Measurements from ENCODE around the gene HNRNPL.
"Not testable (repeated sequence)": the region's sequence is repeated elsewhere in the genome, so short reads cannot be mapped to it uniquely, and the experiment has no call there.

HNRNPL gene

DNA sequence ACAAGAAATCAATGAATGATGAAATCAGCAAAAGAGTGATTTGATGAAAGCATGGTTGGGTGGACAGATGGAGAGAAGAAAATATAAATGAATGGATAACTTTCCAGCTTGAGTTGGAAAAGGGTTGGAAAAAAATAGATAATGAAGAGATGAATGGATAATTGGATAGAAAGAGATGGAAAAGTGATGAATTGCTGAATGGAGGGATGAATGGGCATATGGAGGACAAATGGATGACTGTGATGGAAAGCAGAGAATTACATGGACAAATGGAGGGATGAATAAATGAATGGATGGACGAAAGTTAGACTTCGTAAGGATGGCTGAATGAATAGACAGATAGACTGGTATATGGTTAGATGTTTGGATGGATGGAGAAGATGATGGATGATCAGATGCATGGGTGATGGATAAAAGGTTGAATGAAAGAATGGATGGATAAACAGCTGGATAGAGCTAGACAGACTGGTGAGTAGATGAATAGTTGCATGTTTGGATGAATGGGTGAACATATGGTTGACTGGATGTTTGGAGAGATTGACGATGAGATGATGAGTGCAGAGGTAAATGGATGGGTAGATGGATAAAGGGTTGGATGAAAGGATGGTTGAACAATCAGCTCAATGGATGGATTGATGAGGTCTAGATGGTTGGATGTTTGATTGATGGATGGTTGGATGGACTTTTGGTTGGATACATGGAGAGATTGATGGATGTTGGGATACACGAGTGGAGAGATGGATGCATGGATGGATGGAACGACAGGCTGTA, 49.0 kb downstream of the HNRNPL start:
- POLR2A ChIA-PET: interaction anchor here (1.2 kb wide), 1 partner anchor 48 kb away, joined by 3 read pairs; no protein-coding TSS in a partner anchor
- DNase-seq (ENCODE audit: low read depth, low spot score): no peak
- CTCF ChIA-PET: interaction anchor here (1.0 kb wide), 1 partner anchor 398 kb away, joined by 3 read pairs; the partner anchor contains the start of gene FAM98C
- TF ChIP-seq CTCF (IDR thresholded peaks at IDR 0.05; ENCODE audit: insufficient read depth, low read length, missing control alignments): no peak
- H3K4me3 ChIP-seq (ENCODE audit: low read depth, low read length): no peak overlapping the region

- TF ChIP-seq CTCF (IDR thresholded peaks at IDR 0.05; ENCODE audit: insufficient read depth, low read length, missing control alignments): no peak
- H3K4me3 ChIP-seq (ENCODE audit: low read depth, low read length): no peak overlapping the region
- no peak for DNase-seq (ENCODE audit: low read depth, low spot score)
- ChIA-PET CTCF (interaction anchor here (0.8 kb wide), 1 partner anchor 30 kb away, joined by 3 read pairs; no protein-coding TSS in a partner anchor), POLR2A (no interaction called here)
These were observed 50.7 kb downstream of the HNRNPL start for GRCh38 chr19:38799104-38799503.

DNA sequence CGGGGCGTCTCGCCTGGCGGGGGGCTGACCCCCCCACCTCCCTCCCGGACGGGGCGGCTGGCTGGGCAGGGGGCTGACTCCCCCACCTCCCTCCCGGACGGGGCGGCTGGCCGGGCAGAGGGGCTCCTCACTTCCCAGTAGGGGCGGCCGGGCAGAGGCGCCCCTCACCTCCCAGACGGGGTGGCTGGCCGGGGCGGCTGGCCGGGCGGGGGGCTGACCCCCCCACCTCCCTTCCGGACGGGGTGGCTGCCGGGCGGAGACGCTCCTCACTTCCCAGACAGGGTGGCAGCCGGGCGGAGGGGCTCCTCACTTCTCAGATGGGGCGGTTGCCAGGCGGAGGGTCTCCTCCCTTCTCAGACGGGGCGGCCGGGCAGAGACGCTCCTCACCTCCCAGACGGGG, 52.0 kb downstream of the HNRNPL start:
- CTCF ChIA-PET; DNase-seq (ENCODE audit: low read depth, low spot score); POLR2A ChIA-PET; H3K4me3 ChIP-seq (ENCODE audit: low read depth, low read length): not testable (repeated sequence)

DNA sequence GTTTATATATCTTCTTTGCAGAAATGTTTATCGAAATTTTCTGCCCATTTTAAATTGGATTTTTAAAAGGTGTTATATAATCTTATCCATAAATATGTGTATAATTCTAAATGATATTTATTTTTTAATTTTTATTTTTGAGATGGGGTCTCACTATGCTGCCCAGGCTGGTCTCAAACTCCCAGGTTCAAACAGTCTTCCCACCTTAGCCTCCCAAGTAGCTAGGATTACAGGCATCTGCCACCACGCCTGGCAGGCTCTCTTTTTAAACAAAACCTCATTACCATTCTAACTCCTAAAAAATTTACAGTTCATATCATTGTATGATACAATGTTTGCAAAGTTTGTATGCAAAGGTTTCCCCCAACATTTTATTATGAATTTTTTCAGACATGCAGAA, 53.6 kb downstream of the HNRNPL start:
- CTCF ChIA-PET: no interaction called here
- POLR2A ChIA-PET: no interaction called here
- TF ChIP-seq CTCF (IDR thresholded peaks at IDR 0.05; ENCODE audit: insufficient read depth, low read length, missing control alignments): no peak
- H3K4me3 ChIP-seq (ENCODE audit: low read depth, low read length): no peak overlapping the region
- no peak for DNase-seq (ENCODE audit: low read depth, low spot score)

- CTCF ChIA-PET: no interaction called here
- no peak for TF ChIP-seq CTCF (IDR thresholded peaks at IDR 0.05; ENCODE audit: insufficient read depth, low read length, missing control alignments)
- DNase-seq (ENCODE audit: low read depth, low spot score): no peak
- POLR2A ChIA-PET: no interaction called here
- H3K4me3 ChIP-seq (ENCODE audit: low read depth, low read length): no peak overlapping the region
These were observed 54.2 kb downstream of the HNRNPL start for GRCh38 chr19:38795549-38795948.

GRCh38 chr19:38793671-38794070, 56.1 kb downstream of the HNRNPL start:
- no peak for DNase-seq (ENCODE audit: low read depth, low spot score)
- ChIA-PET CTCF (interaction anchor here (1.3 kb wide), 1 partner anchor 24 kb away, joined by 3 read pairs; no protein-coding TSS in a partner anchor), POLR2A (no interaction called here)
- TF ChIP-seq CTCF (IDR thresholded peaks at IDR 0.05; ENCODE audit: insufficient read depth, low read length, missing control alignments): no peak
- no peak overlapping the region for H3K4me3 ChIP-seq (ENCODE audit: low read depth, low read length)

DNA sequence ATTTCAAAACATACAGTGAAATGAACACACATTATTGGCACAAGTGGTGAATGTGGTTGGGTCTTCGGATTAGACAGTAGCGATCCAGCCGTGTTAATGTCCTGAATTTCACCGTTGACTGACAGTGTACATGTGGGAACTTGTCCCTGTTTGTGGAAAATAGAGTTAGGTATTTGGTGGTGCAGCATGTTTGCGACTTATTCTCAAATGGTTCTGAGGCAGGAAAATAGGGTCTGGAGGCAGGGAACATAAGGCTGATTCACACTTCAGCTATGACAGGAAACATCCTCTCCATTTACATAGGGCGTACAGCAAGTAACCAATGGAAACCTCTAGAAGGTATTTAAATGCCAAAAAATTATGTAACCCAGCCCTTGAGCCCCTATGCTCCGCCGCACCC, 56.6 kb downstream of the HNRNPL start:
- peak; percentile 9 for DNase-seq (ENCODE audit: low read depth, low spot score)
- POLR2A ChIA-PET: interaction anchor here (1.0 kb wide), 1 partner anchor 23 kb away, joined by 5 read pairs; no protein-coding TSS in a partner anchor
- CTCF ChIA-PET: interaction anchor here (1.3 kb wide), 1 partner anchor 24 kb away, joined by 3 read pairs; no protein-coding TSS in a partner anchor
- TF ChIP-seq CTCF (IDR thresholded peaks at IDR 0.05; ENCODE audit: insufficient read depth, low read length, missing control alignments): no peak
- no peak overlapping the region for H3K4me3 ChIP-seq (ENCODE audit: low read depth, low read length)
